PFSK-1 (cell line): ENCODE results near the gene CNRIP1.

Experiments used
- POLR2AphosphoS5 ChIP-seq: IDR thresholded peaks from 2 replicates; pipeline ENCODE4 v1.6.1; 2012; ENCODE audit warnings: low read depth, mild to moderate bottlenecking, control low read depth, low read length, moderate library complexity
- SIN3A ChIP-seq: IDR thresholded peaks from 2 replicates; pipeline ENCODE4 v1.6.1; 2012; ENCODE audit warnings: mild to moderate bottlenecking, low read length, moderate library complexity, borderline replicate concordance; ENCODE audit not compliant: insufficient read depth
- TF ChIP-seq, protein P1 (sequence below), 2 experiments: IDR thresholded peaks; 2 replicates each; pipeline versions ENCODE4 v1.6.1 to v1.8.0; 2011 to 2012; ENCODE audit warnings: low read depth in 2 of 2, low read length in 2 of 2, control low read depth in 1 of 2, inconsistent platforms in 1 of 2, mild to moderate bottlenecking in 1 of 2, moderate library complexity in 1 of 2; ENCODE audit not compliant: insufficient read depth in 1 of 2

DNA sequence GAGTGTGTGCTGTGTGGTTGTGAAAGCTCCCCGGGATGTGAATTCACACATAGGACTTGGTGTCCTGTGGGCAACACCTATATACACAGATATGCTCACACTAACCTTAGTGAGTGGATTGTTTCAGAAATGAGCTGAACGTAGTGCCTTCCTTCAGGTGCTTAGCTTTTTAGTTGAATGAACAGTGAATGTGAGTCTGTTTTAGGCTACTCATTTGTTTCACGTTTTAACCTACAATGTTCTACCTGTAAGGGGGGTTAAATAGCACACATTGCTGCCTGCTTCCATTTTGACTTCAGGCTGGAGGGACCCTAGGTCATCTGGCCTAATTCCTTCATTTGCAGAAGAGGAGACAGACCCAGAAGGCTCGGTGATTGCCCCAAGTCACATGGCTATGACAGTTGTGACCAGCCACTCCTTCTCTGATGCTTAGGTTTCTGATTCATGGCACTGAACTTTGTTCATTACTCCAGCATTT, 46.4 kb upstream of the CNRIP1 start:
- TF ChIP-seq POLR2AphosphoS5 (no peak), SIN3A (no peak)
- TF ChIP-seq, protein P1, sequence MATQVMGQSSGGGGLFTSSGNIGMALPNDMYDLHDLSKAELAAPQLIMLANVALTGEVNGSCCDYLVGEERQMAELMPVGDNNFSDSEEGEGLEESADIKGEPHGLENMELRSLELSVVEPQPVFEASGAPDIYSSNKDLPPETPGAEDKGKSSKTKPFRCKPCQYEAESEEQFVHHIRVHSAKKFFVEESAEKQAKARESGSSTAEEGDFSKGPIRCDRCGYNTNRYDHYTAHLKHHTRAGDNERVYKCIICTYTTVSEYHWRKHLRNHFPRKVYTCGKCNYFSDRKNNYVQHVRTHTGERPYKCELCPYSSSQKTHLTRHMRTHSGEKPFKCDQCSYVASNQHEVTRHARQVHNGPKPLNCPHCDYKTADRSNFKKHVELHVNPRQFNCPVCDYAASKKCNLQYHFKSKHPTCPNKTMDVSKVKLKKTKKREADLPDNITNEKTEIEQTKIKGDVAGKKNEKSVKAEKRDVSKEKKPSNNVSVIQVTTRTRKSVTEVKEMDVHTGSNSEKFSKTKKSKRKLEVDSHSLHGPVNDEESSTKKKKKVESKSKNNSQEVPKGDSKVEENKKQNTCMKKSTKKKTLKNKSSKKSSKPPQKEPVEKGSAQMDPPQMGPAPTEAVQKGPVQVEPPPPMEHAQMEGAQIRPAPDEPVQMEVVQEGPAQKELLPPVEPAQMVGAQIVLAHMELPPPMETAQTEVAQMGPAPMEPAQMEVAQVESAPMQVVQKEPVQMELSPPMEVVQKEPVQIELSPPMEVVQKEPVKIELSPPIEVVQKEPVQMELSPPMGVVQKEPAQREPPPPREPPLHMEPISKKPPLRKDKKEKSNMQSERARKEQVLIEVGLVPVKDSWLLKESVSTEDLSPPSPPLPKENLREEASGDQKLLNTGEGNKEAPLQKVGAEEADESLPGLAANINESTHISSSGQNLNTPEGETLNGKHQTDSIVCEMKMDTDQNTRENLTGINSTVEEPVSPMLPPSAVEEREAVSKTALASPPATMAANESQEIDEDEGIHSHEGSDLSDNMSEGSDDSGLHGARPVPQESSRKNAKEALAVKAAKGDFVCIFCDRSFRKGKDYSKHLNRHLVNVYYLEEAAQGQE (IDR thresholded peaks at IDR 0.05; ENCODE audit: insufficient read depth in 1 of 2, low read depth in 2 of 2, low read length in 2 of 2) = no peak
